Activated CD8-positive, alpha-beta T cell treated with anti-CD3 and anti-CD28 coated beads, Interleukin-2, amount 10 ng/mL, durations not matched to agents 7 days and 5 days (primary cell): Measurements from ENCODE around the gene GALNT17. TPM values are rescaled to one million over a fixed set of nuclear protein-coding genes. Genes with fewer than 3 reads are reported as not detected.

Source experiments
- ATAC-seq: fragments of 150-1000 bp; cut with Tn5 transposase; one replicate; pipeline ENCODE4 v1.10.0; 2021; ENCODE audit warnings: moderate library complexity
- CTCF ChIA-PET: fragments of 350-600 bp; sonication (Branson Sonifier 250); formaldehyde crosslinking; loops from one replicate; lab custom pipeline; 2021; ENCODE audit warnings: antibody characterized with exemption; lab: Charles Lee
- POLR2A ChIA-PET: fragments of 350-600 bp; sonication (Branson Sonifier 250); formaldehyde crosslinking; loops from one replicate; lab custom pipeline; 2021; ENCODE audit warnings: antibody characterized with exemption; lab: Charles Lee
- DNase-seq: peaks from one replicate; pipeline ENCODE4 v3.0.0-alpha.2; 2020
- H3K27ac Mint-ChIP-seq: one replicate; pipeline ENCODE4 v1.8.0; 2021; ENCODE audit warnings: mild to moderate bottlenecking, mixed read lengths
- H3K27me3 Mint-ChIP-seq: one replicate; pipeline ENCODE4 v1.8.0; 2021; ENCODE audit warnings: low read depth, mixed read lengths
- H3K36me3 Mint-ChIP-seq: one replicate; pipeline ENCODE4 v1.8.0; 2021; ENCODE audit warnings: low read depth, mixed read lengths
- H3K4me1 Mint-ChIP-seq: one replicate; pipeline ENCODE4 v1.8.0; 2021; ENCODE audit warnings: low read depth, mixed read lengths
- H3K4me3 Mint-ChIP-seq: one replicate; pipeline ENCODE4 v1.8.0; 2021; ENCODE audit warnings: mild to moderate bottlenecking, mixed read lengths
- H3K9me3 Mint-ChIP-seq: one replicate; pipeline ENCODE4 v1.8.0; 2022; ENCODE audit warnings: mixed read lengths; ENCODE audit not compliant: insufficient read depth
- total RNA-seq, 2 experiments: library from RNA; stranded (reverse); gene quantifications; one replicate each; pipeline ENCODE4 v1.2.3, GENCODE V29; 2021

Gene GALNT17
- total RNA-seq, 2 experiments from 2014 or later: not detected

GRCh38 chr7:71424166-71425035 lies 292.5 kb downstream of the GALNT17 start:
- DNase-seq: no peak
- CTCF ChIA-PET: no interaction called here
- no peak overlapping the region for H3K27ac Mint-ChIP-seq
- H3K9me3 Mint-ChIP-seq: no peaks in the 10 kb centered on the region
- H3K4me3 Mint-ChIP-seq: no peak overlapping the region
- POLR2A ChIA-PET: no interaction called here
- H3K36me3 Mint-ChIP-seq: no peaks in the 10 kb centered on the region
- H3K27me3 Mint-ChIP-seq: no peaks in the 10 kb centered on the region
- no peak for ATAC-seq
- H3K4me1 Mint-ChIP-seq: no peaks in the 10 kb centered on the region

- Mint-ChIP-seq H3K36me3 (no peaks in the 10 kb centered on the region), H3K4me1 (no peaks in the 10 kb centered on the region), H3K27ac (no peak overlapping the region), H3K9me3 (no peaks in the 10 kb centered on the region), H3K27me3 (no peaks in the 10 kb centered on the region), H3K4me3 (no peak overlapping the region)
- DNase-seq: no peak
- POLR2A ChIA-PET: no interaction called here
- CTCF ChIA-PET: no interaction called here
- ATAC-seq: no peak
Observed at GRCh38 chr7:71429083-71429482, 297.1 kb downstream of the GALNT17 start.

- POLR2A ChIA-PET: no interaction called here
- DNase-seq (no peak), ATAC-seq (no peak)
- CTCF ChIA-PET: no interaction called here
- H3K27me3 Mint-ChIP-seq: no peaks in the 10 kb centered on the region
- no peaks in the 10 kb centered on the region for H3K9me3 Mint-ChIP-seq
- H3K4me3 Mint-ChIP-seq: no peak overlapping the region
- no peaks in the 10 kb centered on the region for H3K36me3 Mint-ChIP-seq
- H3K4me1 Mint-ChIP-seq: no peaks in the 10 kb centered on the region
- H3K27ac Mint-ChIP-seq: no peak overlapping the region
Observed at GRCh38 chr7:71430246-71430645, 298.3 kb downstream of the GALNT17 start.

- ChIA-PET POLR2A (no interaction called here), CTCF (no interaction called here)
- ATAC-seq: no peak
- DNase-seq: no peak
- Mint-ChIP-seq H3K4me1 (peaks cover 6% of the 10 kb centered on the region), H3K4me3 (no peak overlapping the region), H3K27ac (no peak overlapping the region), H3K9me3 (peaks cover 22% of the 10 kb centered on the region), H3K36me3 (no peaks in the 10 kb centered on the region), H3K27me3 (no peaks in the 10 kb centered on the region)
Observed at GRCh38 chr7:71439321-71439720, 307.4 kb downstream of the GALNT17 start.

- Mint-ChIP-seq H3K4me1 (peaks cover 6% of the 10 kb centered on the region), H3K4me3 (no peak overlapping the region), H3K27me3 (no peaks in the 10 kb centered on the region), H3K27ac (no peak overlapping the region), H3K36me3 (no peaks in the 10 kb centered on the region), H3K9me3 (peaks cover 13% of the 10 kb centered on the region)
- CTCF ChIA-PET: no interaction called here
- POLR2A ChIA-PET: no interaction called here
- DNase-seq (no peak), ATAC-seq (no peak)
Observed at GRCh38 chr7:71442492-71443190, 310.7 kb downstream of the GALNT17 start.

- Mint-ChIP-seq H3K27ac (no peak overlapping the region), H3K27me3 (no peaks in the 10 kb centered on the region), H3K4me1 (peaks cover 6% of the 10 kb centered on the region), H3K9me3 (peaks cover 17% of the 10 kb centered on the region), H3K4me3 (no peak overlapping the region), H3K36me3 (no peaks in the 10 kb centered on the region)
- DNase-seq: no peak
- CTCF ChIA-PET: no interaction called here
- ATAC-seq: no peak
- POLR2A ChIA-PET: no interaction called here
Observed at GRCh38 chr7:71443191-71443530, 311.2 kb downstream of the GALNT17 start.

- H3K27me3 Mint-ChIP-seq: no peaks in the 10 kb centered on the region
- DNase-seq (no peak), ATAC-seq (no peak)
- no peak overlapping the region for H3K4me3 Mint-ChIP-seq
- CTCF ChIA-PET: no interaction called here
- POLR2A ChIA-PET: no interaction called here
- H3K27ac Mint-ChIP-seq: no peak overlapping the region
- peaks cover 17% of the 10 kb centered on the region for H3K9me3 Mint-ChIP-seq
- peaks cover 6% of the 10 kb centered on the region for H3K4me1 Mint-ChIP-seq
- no peaks in the 10 kb centered on the region for H3K36me3 Mint-ChIP-seq
Observed at GRCh38 chr7:71444130-71444529, 312.2 kb downstream of the GALNT17 start.

GRCh38 chr7:71453630-71454029 lies 321.7 kb downstream of the GALNT17 start:
- no peak for DNase-seq
- no peak overlapping the region for H3K4me3 Mint-ChIP-seq
- H3K27ac Mint-ChIP-seq: no peak overlapping the region
- no peak for ATAC-seq
- ChIA-PET POLR2A (no interaction called here), CTCF (no interaction called here)
- H3K36me3 Mint-ChIP-seq: no peaks in the 10 kb centered on the region
- H3K4me1 Mint-ChIP-seq: no peaks in the 10 kb centered on the region
- H3K27me3 Mint-ChIP-seq: no peaks in the 10 kb centered on the region
- H3K9me3 Mint-ChIP-seq: peaks cover 7% of the 10 kb centered on the region

GRCh38 chr7:71454981-71455380 lies 323.0 kb downstream of the GALNT17 start:
- no peaks in the 10 kb centered on the region for H3K27me3 Mint-ChIP-seq
- POLR2A ChIA-PET: no interaction called here
- no peak overlapping the region for H3K27ac Mint-ChIP-seq
- no peaks in the 10 kb centered on the region for H3K36me3 Mint-ChIP-seq
- DNase-seq: no peak
- no peak for ATAC-seq
- H3K9me3 Mint-ChIP-seq: peaks cover 12% of the 10 kb centered on the region
- H3K4me1 Mint-ChIP-seq: no peaks in the 10 kb centered on the region
- no peak overlapping the region for H3K4me3 Mint-ChIP-seq
- CTCF ChIA-PET: no interaction called here

GRCh38 chr7:71457021-71457420 lies 325.1 kb downstream of the GALNT17 start:
- CTCF ChIA-PET: no interaction called here
- H3K36me3 Mint-ChIP-seq: no peaks in the 10 kb centered on the region
- POLR2A ChIA-PET: no interaction called here
- DNase-seq (no peak), ATAC-seq (no peak)
- H3K4me3 Mint-ChIP-seq: no peak overlapping the region
- no peak overlapping the region for H3K27ac Mint-ChIP-seq
- no peaks in the 10 kb centered on the region for H3K27me3 Mint-ChIP-seq
- no peaks in the 10 kb centered on the region for H3K4me1 Mint-ChIP-seq
- peaks cover 15% of the 10 kb centered on the region for H3K9me3 Mint-ChIP-seq

GRCh38 chr7:71457846-71458590 lies 326.1 kb downstream of the GALNT17 start:
- ChIA-PET POLR2A (no interaction called here), CTCF (no interaction called here)
- H3K27ac Mint-ChIP-seq: no peak overlapping the region
- H3K27me3 Mint-ChIP-seq: no peaks in the 10 kb centered on the region
- no peaks in the 10 kb centered on the region for H3K4me1 Mint-ChIP-seq
- ATAC-seq: no peak
- no peak for DNase-seq
- no peak overlapping the region for H3K4me3 Mint-ChIP-seq
- no peaks in the 10 kb centered on the region for H3K36me3 Mint-ChIP-seq
- H3K9me3 Mint-ChIP-seq: peaks cover 15% of the 10 kb centered on the region

- no peaks in the 10 kb centered on the region for H3K36me3 Mint-ChIP-seq
- H3K27ac Mint-ChIP-seq: no peak overlapping the region
- no peak for DNase-seq
- H3K4me1 Mint-ChIP-seq: no peaks in the 10 kb centered on the region
- ChIA-PET CTCF (no interaction called here), POLR2A (no interaction called here)
- H3K4me3 Mint-ChIP-seq: no peak overlapping the region
- H3K27me3 Mint-ChIP-seq: no peaks in the 10 kb centered on the region
- ATAC-seq: no peak
- peaks cover 15% of the 10 kb centered on the region for H3K9me3 Mint-ChIP-seq
Observed at GRCh38 chr7:71459132-71459531, 327.2 kb downstream of the GALNT17 start.
